Measurements from ENCODE around the gene IQSEC1. TPM values are rescaled to one million over a fixed set of nuclear protein-coding genes. Genes with fewer than 3 reads are reported as not detected.

The IQSEC1 gene
- polyA plus RNA-seq, 1 experiment, result 3.6 TPM

DNA sequence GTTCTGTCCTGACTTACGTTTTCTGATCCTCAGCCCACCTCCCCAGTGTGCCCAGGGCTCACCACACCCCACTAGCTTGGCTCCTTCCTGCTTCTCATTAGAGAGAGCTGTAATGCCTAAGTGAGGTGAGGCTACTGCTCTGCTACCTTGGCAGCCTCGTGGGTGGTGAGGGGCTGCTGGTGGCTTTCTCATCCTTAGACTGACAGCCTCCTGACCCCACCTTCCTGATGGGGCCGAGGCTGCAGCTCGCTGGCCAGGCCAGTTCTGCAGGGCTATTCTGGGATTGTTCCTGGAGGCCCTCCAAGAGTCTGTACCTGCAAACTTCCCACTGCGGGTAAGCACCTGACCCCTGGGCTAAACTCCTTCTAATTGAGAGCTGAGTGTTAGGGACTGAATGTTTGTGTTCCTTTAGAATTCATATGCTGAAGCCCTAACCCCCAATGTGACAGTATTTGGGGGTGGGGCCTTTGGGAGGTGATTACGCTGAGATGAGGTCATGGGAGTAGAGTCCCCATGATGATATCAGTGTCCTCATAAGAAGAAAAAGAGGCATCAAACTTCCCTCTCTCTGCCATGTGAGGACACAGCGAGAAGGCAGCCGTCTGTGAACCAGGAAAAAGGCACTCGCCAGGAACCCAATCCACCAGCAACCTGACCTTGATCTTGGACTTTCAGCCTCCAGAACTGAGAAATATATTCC lies 38.1 kb upstream of the IQSEC1 start:
- Histone ChIP-seq H3K27me3 (ENCODE audit: control insufficient read depth, insufficient read depth, low read length) (peaks cover 13% of the 10 kb centered on the region), H3K4me3 (ENCODE audit: low read depth, low read length) (no peak overlapping the region), H3K9me3 (ENCODE audit: control insufficient read depth, insufficient read depth, low read length) (no peaks in the 10 kb centered on the region), H3K27ac (ENCODE audit: low read depth, low read length) (no peak overlapping the region)
- ChIA-PET POLR2A (no interaction called here), CTCF (interaction anchor here (1.7 kb wide), 1 partner anchor 19 kb away, joined by 11 read pairs; no protein-coding TSS in a partner anchor)
- TF ChIP-seq, protein P1, sequence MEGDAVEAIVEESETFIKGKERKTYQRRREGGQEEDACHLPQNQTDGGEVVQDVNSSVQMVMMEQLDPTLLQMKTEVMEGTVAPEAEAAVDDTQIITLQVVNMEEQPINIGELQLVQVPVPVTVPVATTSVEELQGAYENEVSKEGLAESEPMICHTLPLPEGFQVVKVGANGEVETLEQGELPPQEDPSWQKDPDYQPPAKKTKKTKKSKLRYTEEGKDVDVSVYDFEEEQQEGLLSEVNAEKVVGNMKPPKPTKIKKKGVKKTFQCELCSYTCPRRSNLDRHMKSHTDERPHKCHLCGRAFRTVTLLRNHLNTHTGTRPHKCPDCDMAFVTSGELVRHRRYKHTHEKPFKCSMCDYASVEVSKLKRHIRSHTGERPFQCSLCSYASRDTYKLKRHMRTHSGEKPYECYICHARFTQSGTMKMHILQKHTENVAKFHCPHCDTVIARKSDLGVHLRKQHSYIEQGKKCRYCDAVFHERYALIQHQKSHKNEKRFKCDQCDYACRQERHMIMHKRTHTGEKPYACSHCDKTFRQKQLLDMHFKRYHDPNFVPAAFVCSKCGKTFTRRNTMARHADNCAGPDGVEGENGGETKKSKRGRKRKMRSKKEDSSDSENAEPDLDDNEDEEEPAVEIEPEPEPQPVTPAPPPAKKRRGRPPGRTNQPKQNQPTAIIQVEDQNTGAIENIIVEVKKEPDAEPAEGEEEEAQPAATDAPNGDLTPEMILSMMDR (IDR thresholded peaks at IDR 0.05; ENCODE audit: low read depth, low read length), result no peak
- no peak for DNase-seq (ENCODE audit: low read depth, low spot score)

DNA sequence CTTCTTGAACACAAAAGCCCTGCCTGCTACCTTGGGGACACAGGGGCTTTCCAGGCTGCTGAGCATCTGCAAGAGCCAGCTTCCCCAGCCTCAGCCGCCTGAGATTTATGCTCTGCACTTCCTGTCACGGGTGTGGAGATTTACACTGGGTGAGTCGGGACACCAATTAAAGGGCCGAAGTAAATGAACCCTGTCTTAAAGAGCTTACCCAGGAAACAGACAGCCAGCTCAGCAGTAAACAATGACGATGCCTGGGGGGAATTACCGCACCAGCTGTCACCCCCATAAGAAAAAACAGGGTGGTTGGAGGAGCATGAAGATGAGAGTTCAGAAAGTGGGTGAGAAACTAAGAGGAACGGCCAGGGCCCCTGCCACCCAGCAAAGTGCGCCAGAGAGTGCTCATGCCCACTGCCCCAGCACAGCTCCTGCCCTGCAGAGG lies 37.5 kb upstream of the IQSEC1 start:
- H3K27me3 ChIP-seq (ENCODE audit: control insufficient read depth, insufficient read depth, low read length), result peaks cover 13% of the 10 kb centered on the region
- DNase-seq (ENCODE audit: low read depth, low spot score), result no peak
- TF ChIP-seq, protein P1 (IDR thresholded peaks at IDR 0.05; ENCODE audit: low read depth, low read length), result no peak
- H3K4me3 ChIP-seq (ENCODE audit: low read depth, low read length), result no peak overlapping the region
- H3K9me3 ChIP-seq (ENCODE audit: control insufficient read depth, insufficient read depth, low read length), result no peaks in the 10 kb centered on the region
- POLR2A ChIA-PET, result no interaction called here
- CTCF ChIA-PET, result interaction anchor here (1.7 kb wide), 1 partner anchor 19 kb away, joined by 11 read pairs; no protein-coding TSS in a partner anchor
- no peak overlapping the region for H3K27ac ChIP-seq (ENCODE audit: low read depth, low read length)

GRCh38 chr3:13109516-13109915 lies 36.3 kb upstream of the IQSEC1 start:
- H3K9me3 ChIP-seq (ENCODE audit: control insufficient read depth, insufficient read depth, low read length), result no peaks in the 10 kb centered on the region
- TF ChIP-seq, protein P1 (IDR thresholded peaks at IDR 0.05; ENCODE audit: low read depth, low read length), result no peak
- H3K27ac ChIP-seq (ENCODE audit: low read depth, low read length), result no peak overlapping the region
- ChIA-PET CTCF (interaction anchor here (3.0 kb wide), 1 partner anchor 17 kb away, joined by 13 read pairs; no protein-coding TSS in a partner anchor), POLR2A (no interaction called here)
- H3K27me3 ChIP-seq (ENCODE audit: control insufficient read depth, insufficient read depth, low read length), result peaks cover 9% of the 10 kb centered on the region
- no peak overlapping the region for H3K4me3 ChIP-seq (ENCODE audit: low read depth, low read length)
- no peak for DNase-seq (ENCODE audit: low read depth, low spot score)

DNA sequence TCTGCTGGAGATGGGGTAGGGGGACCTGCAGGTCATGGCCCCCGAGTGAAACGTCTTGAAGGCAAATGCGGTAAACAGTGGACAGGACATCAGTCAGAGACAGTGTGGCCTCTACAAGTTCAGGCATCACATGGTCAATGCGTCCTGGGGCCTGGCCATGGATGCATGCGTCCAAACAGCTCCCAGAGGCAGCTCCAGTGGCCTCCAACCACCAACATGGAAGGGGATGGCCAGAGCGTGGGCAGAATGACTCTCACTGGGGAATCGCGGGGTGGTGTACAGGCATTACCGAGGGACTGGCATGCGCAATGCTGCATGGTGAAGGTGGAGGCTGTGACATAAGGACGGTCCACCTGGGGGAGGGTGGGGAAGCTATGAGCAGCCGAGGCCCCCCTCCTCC lies 35.6 kb upstream of the IQSEC1 start:
- H3K27ac ChIP-seq (ENCODE audit: low read depth, low read length), result no peak overlapping the region
- no peak for DNase-seq (ENCODE audit: low read depth, low spot score)
- POLR2A ChIA-PET, result no interaction called here
- H3K4me3 ChIP-seq (ENCODE audit: low read depth, low read length), result no peak overlapping the region
- TF ChIP-seq, protein P1 (IDR thresholded peaks at IDR 0.05; ENCODE audit: low read depth, low read length), result no peak
- peaks cover 9% of the 10 kb centered on the region for H3K27me3 ChIP-seq (ENCODE audit: control insufficient read depth, insufficient read depth, low read length)
- no peaks in the 10 kb centered on the region for H3K9me3 ChIP-seq (ENCODE audit: control insufficient read depth, insufficient read depth, low read length)
- CTCF ChIA-PET, result interaction anchor here (3.0 kb wide), 1 partner anchor 17 kb away, joined by 13 read pairs; no protein-coding TSS in a partner anchor

DNA sequence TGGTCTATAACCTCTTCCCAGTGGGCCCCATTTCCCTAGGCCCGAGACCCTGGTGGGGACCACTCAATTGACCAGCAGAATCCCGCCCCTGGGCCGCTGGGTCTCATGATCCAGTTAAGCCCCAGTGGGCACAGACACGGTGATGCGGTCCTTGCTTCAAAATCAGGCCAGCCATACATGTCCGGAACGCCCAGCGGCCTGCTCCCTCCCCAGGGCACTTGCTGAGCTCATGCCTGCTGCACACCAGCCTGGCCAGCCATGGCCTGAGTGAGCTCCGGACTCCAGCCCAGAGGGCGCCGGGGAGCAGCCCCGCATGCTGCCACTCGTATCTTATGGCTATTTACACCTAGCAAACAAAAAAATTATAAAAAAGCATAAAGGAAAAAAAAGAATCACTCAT lies 34.4 kb upstream of the IQSEC1 start:
- H3K27me3 ChIP-seq (ENCODE audit: control insufficient read depth, insufficient read depth, low read length), result peaks cover 17% of the 10 kb centered on the region
- DNase-seq (ENCODE audit: low read depth, low spot score), result no peak
- no peak overlapping the region for H3K4me3 ChIP-seq (ENCODE audit: low read depth, low read length)
- TF ChIP-seq, protein P1 (IDR thresholded peaks at IDR 0.05; ENCODE audit: low read depth, low read length), result no peak
- H3K27ac ChIP-seq (ENCODE audit: low read depth, low read length), result no peak overlapping the region
- ChIA-PET POLR2A (no interaction called here), CTCF (interaction anchor here (1.1 to 3.0 kb wide), 2 partner anchors 16 to 345 kb away, joined by 7 to 13 read pairs; no protein-coding TSS in a partner anchor)
- H3K9me3 ChIP-seq (ENCODE audit: control insufficient read depth, insufficient read depth, low read length), result no peaks in the 10 kb centered on the region

Data from AG04450 (cell line).